ENCODE data around the gene KIF1C.

DNA sequence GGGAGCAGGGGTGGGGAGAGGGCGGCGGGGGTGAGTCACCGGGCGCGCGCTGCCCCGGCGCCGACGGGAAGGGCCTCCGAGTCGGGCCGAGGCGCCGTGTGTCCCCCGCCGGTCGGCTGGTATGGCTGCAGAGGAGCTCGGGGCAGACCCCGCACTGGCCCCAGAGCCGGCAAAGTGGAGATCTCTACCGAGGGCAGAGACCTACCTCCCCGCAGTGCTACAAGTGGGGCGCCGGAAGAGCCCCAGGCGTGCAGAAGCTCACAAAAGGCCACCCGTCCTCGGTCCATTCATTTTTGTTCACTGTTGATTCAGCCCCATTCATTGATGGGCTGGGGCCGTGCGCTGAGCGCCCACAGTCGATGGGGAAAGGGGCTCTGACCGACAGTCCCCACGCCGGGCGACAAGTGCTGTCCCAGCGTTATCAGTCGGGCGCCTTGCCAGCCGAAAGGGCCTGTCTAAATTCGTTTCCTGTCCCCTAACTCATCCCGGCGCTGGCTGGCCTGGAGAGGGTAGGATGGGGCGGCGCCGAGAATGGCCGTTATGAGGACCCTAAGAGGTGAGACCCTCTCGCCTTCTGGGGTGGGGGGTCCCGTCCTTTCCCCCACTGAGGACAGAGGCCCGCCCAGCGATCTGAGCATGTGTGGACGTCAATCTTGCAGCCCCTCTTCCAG, 47.5 kb upstream of the KIF1C start:
- TF ChIP-seq EZH2 (IDR thresholded peaks at IDR 0.05; ENCODE audit: insufficient read depth, poor library complexity, severe bottlenecking), result no peak
- no peak for TF ChIP-seq EZH2phosphoT487 (IDR thresholded peaks at IDR 0.05; ENCODE audit: insufficient read depth, low read depth)

Data from GM23248 (cell line).